PFSK-1 (cell line): Measurements from ENCODE around the gene SMIM45.
A peak's percentile ranks its signal among the peaks of the same experiment; 100 is the strongest.

Experiments used
- FOXP2 ChIP-seq: optimal IDR thresholded peaks from 2 replicates; pipeline ENCODE3; 2011; ENCODE audit warnings: borderline replicate concordance, control low read depth, inconsistent platforms; ENCODE audit not compliant: insufficient read depth; ENCODE audit errors: extremely low read length, extremely low read depth
- POLR2AphosphoS5 ChIP-seq: IDR thresholded peaks from 2 replicates; pipeline ENCODE4 v1.6.1; 2012; ENCODE audit warnings: low read depth, mild to moderate bottlenecking, control low read depth, low read length, moderate library complexity
- REST ChIP-seq, 2 experiments: IDR thresholded peaks; 2 replicates each; pipeline versions ENCODE4 v1.6.1 to v1.8.0; 2011 to 2012; ENCODE audit warnings: low read depth in 2 of 2, low read length in 2 of 2, control low read depth in 1 of 2, inconsistent platforms in 1 of 2, mild to moderate bottlenecking in 1 of 2, moderate library complexity in 1 of 2; ENCODE audit not compliant: insufficient read depth in 1 of 2
- SIN3A ChIP-seq: IDR thresholded peaks from 2 replicates; pipeline ENCODE4 v1.6.1; 2012; ENCODE audit warnings: mild to moderate bottlenecking, low read length, moderate library complexity, borderline replicate concordance; ENCODE audit not compliant: insufficient read depth
- TAF1 ChIP-seq: IDR thresholded peaks from 2 replicates; pipeline ENCODE4 v1.6.1; 2012; ENCODE audit warnings: low read length, control low read depth, borderline replicate concordance; ENCODE audit not compliant: insufficient read depth

Gene SMIM45

GRCh38 chr22:41946629-41947423 lies 5.1 kb upstream of the SMIM45 start, which contains the start of gene CENPM:
Gene CENPM (minus strand): TSS chr22:41947152. CDS start chr22:41947076, 76 bp downstream.
- TF ChIP-seq REST (IDR thresholded peaks at IDR 0.05; ENCODE audit: insufficient read depth in 1 of 2, low read depth in 2 of 2, low read length in 2 of 2) (no peak), TAF1 (no peak), SIN3A (peak; percentile 25; the same call in 1 of the 2 replicates), FOXP2 (peak; percentile 47), POLR2AphosphoS5 (peak; percentile 57; the same call in 1 of the 2 replicates)

GRCh38 chr22:41947424-41948080 lies 4.4 kb upstream of the SMIM45 start:
- TF ChIP-seq POLR2AphosphoS5 (no peak), FOXP2 (no peak), TAF1 (no peak), REST (IDR thresholded peaks at IDR 0.05; ENCODE audit: insufficient read depth in 1 of 2, low read depth in 2 of 2, low read length in 2 of 2) (no peak), SIN3A (no peak)

GRCh38 chr22:41948142-41948541 lies 3.8 kb upstream of the SMIM45 start:
- no peak for TF ChIP-seq REST (IDR thresholded peaks at IDR 0.05; ENCODE audit: insufficient read depth in 1 of 2, low read depth in 2 of 2, low read length in 2 of 2)
- TF ChIP-seq POLR2AphosphoS5, result no peak
- no peak for TF ChIP-seq SIN3A
- TF ChIP-seq FOXP2, result no peak
- TF ChIP-seq TAF1, result no peak

- no peak for TF ChIP-seq TAF1
Observed at GRCh38 chr22:41949297-41949965, 2.5 kb upstream of the SMIM45 start.

GRCh38 chr22:41952713-41953112 lies 763 bp downstream of the SMIM45 start:
- no peak for TF ChIP-seq SIN3A
- no peak for TF ChIP-seq FOXP2
- no peak for TF ChIP-seq POLR2AphosphoS5
- TF ChIP-seq TAF1, result no peak
- TF ChIP-seq REST (IDR thresholded peaks at IDR 0.05; ENCODE audit: insufficient read depth in 1 of 2, low read depth in 2 of 2, low read length in 2 of 2), result no peak
